ENCODE data around the gene ETDA. TPM values are rescaled to one million over a fixed set of nuclear protein-coding genes. Genes with fewer than 3 reads are reported as not detected.
"Not testable (repeated sequence)": the region's sequence is repeated elsewhere in the genome, so short reads cannot be mapped to it uniquely, and the experiment has no call there.

The ETDA gene
- total RNA-seq, 5 donors from 2014 or later (not counting 1 experiment from before 2014, with no cell fraction given) = not detected

DNA sequence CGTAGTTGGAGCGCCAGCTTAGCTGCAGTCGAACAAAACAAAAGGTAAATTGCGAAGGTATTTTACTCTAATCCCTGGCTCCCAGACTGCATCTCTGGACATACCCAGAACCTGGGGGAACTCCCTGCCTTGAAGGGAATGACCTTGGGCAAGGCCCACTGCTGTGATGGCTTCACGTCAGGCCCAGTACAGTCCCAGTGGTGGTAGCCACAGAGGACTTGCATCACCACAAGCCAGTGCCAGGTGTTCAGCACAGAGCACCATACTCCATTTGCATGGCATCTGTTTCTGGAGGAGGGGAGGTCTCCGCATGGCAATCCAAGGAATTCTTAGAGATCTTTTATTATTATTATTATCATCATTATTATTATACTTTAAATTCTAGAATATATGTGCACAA is 5.6 kb downstream of the ETDA start:
- POLR2A ChIA-PET = no interaction called here
- no peak overlapping the region for H3K27ac ChIP-seq (ENCODE audit: low read length)
- no peaks in the 10 kb centered on the region for H3K4me1 Mint-ChIP-seq
- no CpG with 5 or more reads among the region's 6 CpGs for WGBS (ENCODE audit: insufficient coverage)
- no peaks in the 10 kb centered on the region for H3K4me1 ChIP-seq (ENCODE audit: control insufficient read depth in 1 of 2, extremely low read depth in 1 of 2, insufficient read depth in 2 of 2, low read length in 2 of 2)
- no peak for DNase-seq
- no peak overlapping the region for H3K4me3 ChIP-seq (ENCODE audit: control insufficient read depth in 1 of 2, extremely low read depth in 1 of 2, low read length in 1 of 2)
- H3K9me3 Mint-ChIP-seq = no peaks in the 10 kb centered on the region
- peaks cover 5 to 37% of the 10 kb centered on the region in 2 donors for H3K27me3 Mint-ChIP-seq
- H3K27me3 ChIP-seq (replicated peaks in 1 of 2; ENCODE audit: control insufficient read depth in 2 of 2, extremely low read depth in 1 of 2, insufficient read depth in 2 of 2, low read length in 1 of 2) = no peaks in the 10 kb centered on the region
- H3K4me3 Mint-ChIP-seq = no peak overlapping the region
- no peaks in the 10 kb centered on the region for H3K9me3 ChIP-seq
- CTCF ChIA-PET = no interaction called here
- no peak for ATAC-seq (replicated peaks in 1 of 4)
- H3K36me3 ChIP-seq (ENCODE audit: control insufficient read depth in 2 of 2, extremely low read depth in 1 of 2, insufficient read depth in 1 of 2, low read length in 1 of 2) = no peaks in the 10 kb centered on the region
- H3K27ac Mint-ChIP-seq = no peak overlapping the region
- no peaks in the 10 kb centered on the region for H3K36me3 Mint-ChIP-seq

DNA sequence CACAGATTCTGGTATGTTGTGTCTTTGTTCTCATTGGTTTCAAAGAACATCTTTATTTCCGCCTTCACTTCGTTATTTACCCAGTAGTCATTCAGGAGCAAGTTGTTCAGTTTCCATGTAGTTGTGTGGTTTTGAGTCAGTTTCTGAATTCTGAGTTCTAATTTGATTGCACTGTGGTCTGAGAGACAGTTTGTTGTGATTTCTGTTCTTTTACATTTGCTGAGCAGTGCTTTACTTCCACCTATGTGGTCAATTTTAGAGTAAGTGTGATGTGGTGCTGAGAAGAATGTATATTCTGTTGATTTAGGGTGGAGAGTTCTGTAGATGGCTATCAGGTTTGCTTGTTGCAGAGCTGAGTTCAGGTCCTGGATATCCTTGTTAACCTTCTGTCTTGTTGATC is 9.1 kb downstream of the ETDA start:
- H3K4me1 ChIP-seq (ENCODE audit: control insufficient read depth in 1 of 2, extremely low read depth in 1 of 2, insufficient read depth in 2 of 2, low read length in 2 of 2); H3K27ac Mint-ChIP-seq; H3K9me3 ChIP-seq; CTCF ChIA-PET; H3K27ac ChIP-seq (ENCODE audit: low read length); H3K4me3 Mint-ChIP-seq; H3K27me3 ChIP-seq (replicated peaks in 1 of 2; ENCODE audit: control insufficient read depth in 2 of 2, extremely low read depth in 1 of 2, insufficient read depth in 2 of 2, low read length in 1 of 2); H3K4me3 ChIP-seq (ENCODE audit: control insufficient read depth in 1 of 2, extremely low read depth in 1 of 2, low read length in 1 of 2); POLR2A ChIA-PET; H3K9me3 Mint-ChIP-seq; H3K4me1 Mint-ChIP-seq; DNase-seq; H3K36me3 Mint-ChIP-seq; H3K36me3 ChIP-seq (ENCODE audit: control insufficient read depth in 2 of 2, extremely low read depth in 1 of 2, insufficient read depth in 1 of 2, low read length in 1 of 2); ATAC-seq (replicated peaks in 1 of 4): not testable (repeated sequence)
- peaks cover 6 to 60% of the 10 kb centered on the region in 2 donors for H3K27me3 Mint-ChIP-seq
- WGBS (ENCODE audit: insufficient coverage) = no CpG with 5 or more reads among the region's 2 CpGs

DNA sequence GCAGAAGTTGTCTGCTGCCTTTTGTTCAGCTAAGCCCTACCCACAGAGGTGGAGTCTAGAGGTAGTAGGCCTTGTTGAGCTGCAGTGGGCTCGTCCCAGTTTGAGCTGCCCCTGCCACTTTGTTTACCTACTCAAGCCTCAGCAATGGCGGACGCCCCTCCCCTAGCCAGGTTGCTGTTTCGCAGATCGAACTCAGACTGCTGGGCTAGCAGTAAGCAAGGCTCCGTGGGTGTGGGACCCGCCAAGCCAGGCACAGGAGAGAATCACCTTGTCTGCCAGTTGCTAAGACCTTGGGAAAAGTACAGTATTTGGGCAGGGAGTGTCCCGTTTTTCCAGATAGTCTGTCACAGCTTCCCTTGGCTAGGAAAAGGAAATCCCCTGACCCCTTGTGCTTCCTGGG is 11.5 kb downstream of the ETDA start:
- H3K27ac Mint-ChIP-seq, CTCF ChIA-PET, H3K9me3 Mint-ChIP-seq: not testable (repeated sequence)

DNA sequence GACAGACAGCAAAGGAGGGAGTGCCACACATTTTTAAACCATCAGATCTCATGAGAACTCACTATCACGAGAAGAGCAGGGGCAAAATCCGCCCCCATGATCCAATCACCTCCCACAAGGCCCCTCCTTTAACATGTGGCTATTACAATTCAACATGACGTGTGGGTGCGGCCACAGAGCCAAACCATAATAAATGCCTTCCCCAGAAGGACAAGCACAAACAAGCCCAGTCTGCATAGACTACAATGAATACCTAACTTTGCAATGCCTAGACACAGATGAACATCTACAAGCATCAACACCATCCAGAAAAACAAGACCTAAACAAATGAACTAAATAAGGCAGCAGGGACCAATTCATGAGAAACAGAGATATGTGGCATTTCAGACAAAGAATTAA is 12.3 kb downstream of the ETDA start:
- Histone ChIP-seq H3K27ac (ENCODE audit: low read length) (no peak overlapping the region), H3K4me1 (ENCODE audit: control insufficient read depth in 1 of 2, extremely low read depth in 1 of 2, insufficient read depth in 2 of 2, low read length in 2 of 2) (no peaks in the 10 kb centered on the region), H3K9me3 (no peaks in the 10 kb centered on the region), H3K36me3 (ENCODE audit: control insufficient read depth in 2 of 2, extremely low read depth in 1 of 2, insufficient read depth in 1 of 2, low read length in 1 of 2) (no peaks in the 10 kb centered on the region), H3K4me3 (ENCODE audit: control insufficient read depth in 1 of 2, extremely low read depth in 1 of 2, low read length in 1 of 2) (no peak overlapping the region), H3K27me3 (replicated peaks in 1 of 2; ENCODE audit: control insufficient read depth in 2 of 2, extremely low read depth in 1 of 2, insufficient read depth in 2 of 2, low read length in 1 of 2) (no peaks in the 10 kb centered on the region)
- no peak overlapping the region for H3K27ac Mint-ChIP-seq
- H3K9me3 Mint-ChIP-seq = peaks cover 0 to 8% (median 2%) of the 10 kb centered on the region in 3 donors
- peaks cover 6 to 55% of the 10 kb centered on the region in 2 donors for H3K27me3 Mint-ChIP-seq
- DNase-seq = no peak
- no peaks in the 10 kb centered on the region for H3K36me3 Mint-ChIP-seq
- no peaks in the 10 kb centered on the region for H3K4me1 Mint-ChIP-seq
- CTCF ChIA-PET = no interaction called here
- ATAC-seq (replicated peaks in 1 of 4) = no peak
- H3K4me3 Mint-ChIP-seq = no peak overlapping the region
- POLR2A ChIA-PET = no interaction called here
- WGBS (ENCODE audit: insufficient coverage) = 80% methylated on average over 2 of the region's 4 CpGs

More for the DNA sequence above, 11.5 kb downstream of the ETDA start:
- DNase-seq; H3K27me3 ChIP-seq (replicated peaks in 1 of 2; ENCODE audit: control insufficient read depth in 2 of 2, extremely low read depth in 1 of 2, insufficient read depth in 2 of 2, low read length in 1 of 2); H3K36me3 ChIP-seq (ENCODE audit: control insufficient read depth in 2 of 2, extremely low read depth in 1 of 2, insufficient read depth in 1 of 2, low read length in 1 of 2); H3K36me3 Mint-ChIP-seq; POLR2A ChIA-PET; H3K4me3 ChIP-seq (ENCODE audit: control insufficient read depth in 1 of 2, extremely low read depth in 1 of 2, low read length in 1 of 2); H3K27ac ChIP-seq (ENCODE audit: low read length); H3K4me3 Mint-ChIP-seq; H3K4me1 ChIP-seq (ENCODE audit: control insufficient read depth in 1 of 2, extremely low read depth in 1 of 2, insufficient read depth in 2 of 2, low read length in 2 of 2); H3K4me1 Mint-ChIP-seq; ATAC-seq (replicated peaks in 1 of 4); H3K9me3 ChIP-seq: not testable (repeated sequence)
- H3K27me3 Mint-ChIP-seq = peaks cover 6 to 58% of the 10 kb centered on the region in 2 donors
- 97% methylated on average over 6 of the region's 8 CpGs for WGBS (ENCODE audit: insufficient coverage)

DNA sequence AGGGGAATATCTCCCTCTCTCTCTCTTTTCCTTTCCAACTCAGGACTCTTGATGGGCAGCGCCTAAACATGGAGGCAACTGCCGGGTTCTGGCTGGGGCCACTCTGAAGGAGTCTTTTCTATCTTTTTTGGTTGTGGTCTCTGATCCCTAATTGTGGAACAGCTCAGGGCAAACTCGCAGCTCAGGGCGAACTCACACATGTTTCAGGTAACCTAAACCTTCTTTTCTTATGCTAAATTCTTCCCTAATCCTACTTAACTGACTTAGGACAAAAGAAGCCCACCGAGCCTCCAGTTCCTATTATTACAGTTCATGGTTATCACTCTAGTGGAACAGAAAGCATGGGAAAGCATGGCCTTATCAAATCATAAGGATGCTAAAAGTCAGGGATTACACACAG is 21.3 kb downstream of the ETDA start:
- POLR2A ChIA-PET = no interaction called here
- DNase-seq (no peak), ATAC-seq (replicated peaks in 1 of 4) (no peak)
- no peak overlapping the region for H3K27ac Mint-ChIP-seq
- CTCF ChIA-PET = no interaction called here
- Histone ChIP-seq H3K27ac (ENCODE audit: low read length) (no peak overlapping the region), H3K4me3 (ENCODE audit: control insufficient read depth in 1 of 2, extremely low read depth in 1 of 2, low read length in 1 of 2) (no peak overlapping the region), H3K36me3 (ENCODE audit: control insufficient read depth in 2 of 2, extremely low read depth in 1 of 2, insufficient read depth in 1 of 2, low read length in 1 of 2) (no peaks in the 10 kb centered on the region), H3K27me3 (replicated peaks in 1 of 2; ENCODE audit: control insufficient read depth in 2 of 2, extremely low read depth in 1 of 2, insufficient read depth in 2 of 2, low read length in 1 of 2) (no peaks in the 10 kb centered on the region), H3K9me3 (no peaks in the 10 kb centered on the region), H3K4me1 (ENCODE audit: control insufficient read depth in 1 of 2, extremely low read depth in 1 of 2, insufficient read depth in 2 of 2, low read length in 2 of 2) (no peaks in the 10 kb centered on the region)
- whole genome bisulfite sequencing (ENCODE audit: insufficient coverage) = 92% methylated on average over 2 of the region's 5 CpGs
- H3K4me3 Mint-ChIP-seq = no peak overlapping the region
- no peaks in the 10 kb centered on the region for H3K36me3 Mint-ChIP-seq
- peaks cover 4 to 10% (median 10%) of the 10 kb centered on the region in 3 donors for H3K9me3 Mint-ChIP-seq
- peaks cover 0 to 2% (median 0%) of the 10 kb centered on the region in 3 donors for H3K4me1 Mint-ChIP-seq
- H3K27me3 Mint-ChIP-seq = peaks cover 0 to 14% of the 10 kb centered on the region in 2 donors

DNA sequence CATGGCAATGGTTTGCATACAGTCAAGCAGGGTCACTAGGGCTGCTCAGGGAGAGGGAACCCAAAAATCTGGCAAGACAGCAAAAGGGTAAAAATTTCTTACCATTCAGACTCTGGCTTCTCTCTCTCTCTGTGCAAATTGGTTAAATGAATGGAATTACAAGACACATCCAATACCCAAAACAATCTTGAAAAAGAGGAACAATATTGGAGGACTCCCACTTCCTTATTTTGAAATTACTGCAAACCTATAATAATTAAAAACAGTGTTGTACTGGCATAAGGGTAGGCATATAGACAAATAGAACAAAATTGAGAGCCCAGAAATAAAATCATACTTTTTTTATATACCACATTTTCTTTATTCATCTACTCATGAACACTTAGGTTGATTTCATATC is 24.1 kb downstream of the ETDA start:
- no peak for ATAC-seq (replicated peaks in 1 of 4)
- peaks cover 0 to 18% of the 10 kb centered on the region in 2 donors for H3K27me3 Mint-ChIP-seq
- CTCF ChIA-PET = no interaction called here
- no peaks in the 10 kb centered on the region for H3K4me1 ChIP-seq (ENCODE audit: control insufficient read depth in 1 of 2, extremely low read depth in 1 of 2, insufficient read depth in 2 of 2, low read length in 2 of 2)
- H3K9me3 Mint-ChIP-seq = peaks cover 19 to 26% (median 25%) of the 10 kb centered on the region in 3 donors
- no peak overlapping the region for H3K4me3 ChIP-seq (ENCODE audit: control insufficient read depth in 1 of 2, extremely low read depth in 1 of 2, low read length in 1 of 2)
- H3K4me1 Mint-ChIP-seq = peaks cover 0 to 2% (median 0%) of the 10 kb centered on the region in 3 donors
- no peaks in the 10 kb centered on the region for H3K36me3 Mint-ChIP-seq
- H3K27ac Mint-ChIP-seq = no peak overlapping the region
- no peak for DNase-seq
- no peaks in the 10 kb centered on the region for H3K27me3 ChIP-seq (replicated peaks in 1 of 2; ENCODE audit: control insufficient read depth in 2 of 2, extremely low read depth in 1 of 2, insufficient read depth in 2 of 2, low read length in 1 of 2)
- POLR2A ChIA-PET = no interaction called here
- H3K27ac ChIP-seq (ENCODE audit: low read length) = no peak overlapping the region
- H3K36me3 ChIP-seq (ENCODE audit: control insufficient read depth in 2 of 2, extremely low read depth in 1 of 2, insufficient read depth in 1 of 2, low read length in 1 of 2) = no peaks in the 10 kb centered on the region
- no peak overlapping the region for H3K4me3 Mint-ChIP-seq
- H3K9me3 ChIP-seq = no peaks in the 10 kb centered on the region

DNA sequence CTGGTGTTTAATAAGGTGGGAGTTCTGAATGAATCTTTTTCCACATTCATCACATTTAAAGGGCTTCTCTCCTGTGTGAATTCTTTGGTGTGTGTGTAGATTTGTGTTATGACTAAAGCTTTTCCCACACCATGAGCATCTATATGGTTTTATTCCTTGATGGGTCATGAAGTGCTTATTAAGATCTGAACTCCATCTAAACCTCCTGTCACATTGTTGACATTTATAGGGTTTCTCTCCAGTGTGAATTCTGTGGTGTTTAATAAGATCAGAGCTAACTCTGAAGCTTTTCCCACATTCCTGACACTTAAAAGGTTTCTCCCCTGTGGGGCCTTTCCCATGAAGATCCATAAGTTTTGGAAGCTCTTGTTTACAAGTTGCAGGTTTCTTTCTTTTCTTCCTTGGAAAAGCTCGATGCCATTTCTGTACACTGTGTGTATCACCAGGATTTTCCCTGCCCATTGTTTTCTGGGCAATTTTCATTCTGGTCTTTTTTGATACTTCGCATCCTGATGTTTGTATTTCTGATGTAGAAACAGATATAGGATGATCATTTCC is 35.5 kb downstream of the ETDA start:
- peaks cover 37% of the 10 kb centered on the region for H3K36me3 Mint-ChIP-seq
- H3K4me3 Mint-ChIP-seq = no peak overlapping the region
- H3K9me3 Mint-ChIP-seq = peaks cover 4 to 28% (median 23%) of the 10 kb centered on the region in 3 donors

More for the DNA sequence above, 35.5 kb downstream of the ETDA start:
- no peak overlapping the region for H3K4me3 ChIP-seq (ENCODE audit: control insufficient read depth in 1 of 2, extremely low read depth in 1 of 2, low read length in 1 of 2)
- CTCF ChIA-PET = no interaction called here
- H3K9me3 ChIP-seq = peaks cover 4% of the 10 kb centered on the region
- ATAC-seq (replicated peaks in 1 of 4) (no peak), DNase-seq (no peak)
- peaks cover 5 to 6% of the 10 kb centered on the region in 2 donors for H3K36me3 ChIP-seq (ENCODE audit: control insufficient read depth in 2 of 2, extremely low read depth in 1 of 2, insufficient read depth in 1 of 2, low read length in 1 of 2)
- no peaks in the 10 kb centered on the region for H3K27me3 ChIP-seq (replicated peaks in 1 of 2; ENCODE audit: control insufficient read depth in 2 of 2, extremely low read depth in 1 of 2, insufficient read depth in 2 of 2, low read length in 1 of 2)
- WGBS (ENCODE audit: insufficient coverage) = no CpG with 5 or more reads among the region's 2 CpGs
- POLR2A ChIA-PET = no interaction called here
- Mint-ChIP-seq H3K27me3 (peaks cover 0 to 14% of the 10 kb centered on the region in 2 donors), H3K27ac (no peak overlapping the region), H3K4me1 (no peaks in the 10 kb centered on the region)
- no peaks in the 10 kb centered on the region for H3K4me1 ChIP-seq (ENCODE audit: control insufficient read depth in 1 of 2, extremely low read depth in 1 of 2, insufficient read depth in 2 of 2, low read length in 2 of 2)
- H3K27ac ChIP-seq (ENCODE audit: low read length) = no peak overlapping the region
